T-helper 22 cell (primary cell): Measurements from ENCODE around the gene TSC22D1.

Source experiments
- DNase-seq: peaks from one replicate; pipeline ENCODE4 v3.0.0-alpha.2; 2020; ENCODE audit warnings: low read depth

Gene TSC22D1

GRCh38 chr13:44382635-44383145 lies 193.4 kb downstream of the TSC22D1 start:
- DNase-seq = no peak
